Nucleus accumbens (tissue), 56 donors: ENCODE measurements around the gene APAF1.

Source experiments
- DNase-seq, 56 donors: peaks; one replicate each; lab custom pipeline; 2025; lab: John Stamatoyannopoulos, UW

The APAF1 gene

GRCh38 chr12:98750511-98750910, 105.4 kb downstream of the APAF1 start:
- DNase-seq = peak in 40 of 56 donors; percentile 14 to 87 (median 57)

GRCh38 chr12:98751580-98752115, 106.6 kb downstream of the APAF1 start:
- DNase-seq = no peak

GRCh38 chr12:98752726-98753125, 107.6 kb downstream of the APAF1 start:
- DNase-seq = peak in 7 of 56 donors; percentile 14 to 42 (median 28)

- peak in 37 of 56 donors; percentile 9 to 73 (median 39) for DNase-seq
Measured at GRCh38 chr12:98754095-98754494, 109.0 kb downstream of the APAF1 start.

- DNase-seq = peak in 3 of 56 donors; percentile 15 to 43 (median 29)
Measured at GRCh38 chr12:98755855-98756254, 110.8 kb downstream of the APAF1 start.

- no peak for DNase-seq
Measured at GRCh38 chr12:98757455-98757854, 112.4 kb downstream of the APAF1 start.

- DNase-seq = peak in 49 of 56 donors; percentile 10 to 86 (median 60)
Measured at GRCh38 chr12:98758331-98758730, 113.2 kb downstream of the APAF1 start.

- no peak for DNase-seq
Measured at GRCh38 chr12:98763656-98764055, 118.6 kb downstream of the APAF1 start.

- DNase-seq = peak in 13 of 56 donors; percentile 8 to 70 (median 30)
Measured at GRCh38 chr12:98767248-98767647, 122.2 kb downstream of the APAF1 start.

- DNase-seq = no peak
Measured at GRCh38 chr12:98769068-98769467, 124.0 kb downstream of the APAF1 start.

- no peak for DNase-seq
Measured at GRCh38 chr12:98770230-98770629, 125.1 kb downstream of the APAF1 start.

- DNase-seq = no peak
Measured at GRCh38 chr12:98771811-98772752, 127.0 kb downstream of the APAF1 start.

GRCh38 chr12:98772818-98773217, 127.7 kb downstream of the APAF1 start:
- DNase-seq = no peak

- DNase-seq = no peak
Measured at GRCh38 chr12:98780261-98780660, 135.2 kb downstream of the APAF1 start.

- DNase-seq = no peak
Measured at GRCh38 chr12:98783420-98783819, 138.3 kb downstream of the APAF1 start.
